D721Med (cell line): Measurements from ENCODE around the gene YJEFN3.

ENCODE experiments used
- DNase-seq: peaks from one replicate; pipeline ENCODE4 v3.0.0; 2011; ENCODE audit warnings: low spot score; ENCODE audit not compliant: insufficient read length
- FAIRE-seq: peaks from 2 replicates; lab custom pipeline; 2011; peaks lifted over from hg19 to GRCh38; lab: Jason Lieb, UNC
- CTCF ChIP-seq: IDR thresholded peaks from 2 replicates; pipeline ENCODE4 v1.5.1; 2012; ENCODE audit warnings: mild to moderate bottlenecking, control low read depth; ENCODE audit not compliant: insufficient read depth; ENCODE audit errors: missing control alignments

The YJEFN3 gene

GRCh38 chr19:19582471-19582870 lies 53.8 kb downstream of the YJEFN3 start:
- DNase-seq (no peak), FAIRE-seq (no peak)
- TF ChIP-seq CTCF, result no peak

GRCh38 chr19:19584356-19584755 lies 55.6 kb downstream of the YJEFN3 start:
- DNase-seq (no peak), FAIRE-seq (no peak)
- no peak for TF ChIP-seq CTCF
